GM12878 (cell line): ENCODE results near the gene SNX2. TPM values are rescaled to one million over a fixed set of nuclear protein-coding genes. Genes with fewer than 3 reads are reported as not detected.

ENCODE experiments used
- CBX3 ChIP-seq: fragments of 200-600 bp; sonication (generic); IDR thresholded peaks from 2 replicates; pipeline ENCODE4 v1.6.1; 2016; ENCODE audit warnings: low read depth, borderline replicate concordance
- EZH2 ChIP-seq: IDR thresholded peaks from 2 replicates; pipeline ENCODE4 v1.6.1; 2012; ENCODE audit warnings: low read depth, mild to moderate bottlenecking, control low read depth, inconsistent platforms, low read length, borderline replicate concordance; ENCODE audit not compliant: control insufficient read depth
- GABPA ChIP-seq: IDR thresholded peaks from 2 replicates; pipeline ENCODE4 v1.6.1; 2014; ENCODE audit warnings: antibody characterized with exemption, low read depth, mild to moderate bottlenecking, inconsistent platforms
- HDGF ChIP-seq: fragments of 450-650 bp; IDR thresholded peaks from 2 replicates; pipeline ENCODE4 v1.6.1; 2016; ENCODE audit warnings: antibody characterized with exemption
- MTA2 ChIP-seq: fragments of 450-650 bp; IDR thresholded peaks from 2 replicates; pipeline ENCODE4 v1.6.1; 2016; ENCODE audit warnings: low read depth, mild to moderate bottlenecking, moderate library complexity
- NFIC ChIP-seq: IDR thresholded peaks from 2 replicates; pipeline ENCODE4 v1.6.1; 2012; ENCODE audit warnings: low read depth, mild to moderate bottlenecking, inconsistent platforms, low read length, moderate library complexity
- NFYB ChIP-seq: IDR thresholded peaks from 2 replicates; pipeline ENCODE4 v1.6.1; 2011; ENCODE audit warnings: low read depth, mild to moderate bottlenecking, low read length, improper control_type of control experiment, moderate library complexity; ENCODE audit not compliant: insufficient read depth
- NR2C2 ChIP-seq: IDR thresholded peaks from 2 replicates; pipeline ENCODE4 v1.6.1; 2011; ENCODE audit warnings: borderline replicate concordance, low read depth; ENCODE audit not compliant: control insufficient read depth, insufficient read length
- PML ChIP-seq: IDR thresholded peaks from 2 replicates; pipeline ENCODE4 v1.6.1; 2012; ENCODE audit warnings: low read length, inconsistent platforms
- RUNX3 ChIP-seq: IDR thresholded peaks from 2 replicates; pipeline ENCODE4 v1.6.1; 2012; ENCODE audit warnings: low read length, inconsistent platforms
- SPI1 ChIP-seq: IDR thresholded peaks from 2 replicates; pipeline ENCODE4 v1.6.1; 2011; ENCODE audit warnings: low read depth, mild to moderate bottlenecking, low read length, moderate library complexity, borderline replicate concordance; ENCODE audit not compliant: insufficient read depth
- SREBF2 ChIP-seq: IDR thresholded peaks from 2 replicates; pipeline ENCODE4 v1.6.1; 2012; ENCODE audit warnings: mild to moderate bottlenecking, low read length
- STAT3 ChIP-seq: IDR thresholded peaks from 2 replicates; pipeline ENCODE4 v1.6.1; 2011; ENCODE audit warnings: low read depth, low read length, improper control_type of control experiment
- TAF1 ChIP-seq: IDR thresholded peaks from 2 replicates; pipeline ENCODE4 v1.6.1; 2011; ENCODE audit warnings: mild to moderate bottlenecking, low read depth, low read length, borderline replicate concordance
- YBX1 ChIP-seq: fragments of 450-650 bp; IDR thresholded peaks from 2 replicates; pipeline ENCODE4 v1.6.1; 2016; ENCODE audit warnings: antibody characterized with exemption
- ZNF217 ChIP-seq: fragments of 450-650 bp; IDR thresholded peaks from 2 replicates; pipeline ENCODE4 v1.6.1; 2017; ENCODE audit warnings: antibody characterized with exemption, mild to moderate bottlenecking
- ZNF622 ChIP-seq: fragments of 450-650 bp; IDR thresholded peaks from 2 replicates; pipeline ENCODE4 v1.6.1; 2017; ENCODE audit warnings: mild to moderate bottlenecking, inconsistent platforms
- polyA plus RNA-seq, 11 experiments: library from polyadenylated mRNA; depleted of rRNA in 4 of 11; unstranded in 6 of 11; stranded (reverse) in 5 of 11; fragments of >200 nt; fragmentation: Nextera tagmentation in 4 of 11; fragmentation: Illumina TruSeq in 1 of 11; extraction: Ambion mirVana in 4 of 11; extraction: Trizol in 1 of 11; gene quantifications; 1 replicate in 1 of 11; 2 replicates in 10 of 11; pipeline versions ENCODE4 v1.2.1 to v1.2.3, GENCODE V29; 2011 to 2016; ENCODE audit warnings: inconsistent platforms in 2 of 11, missing spikeins in 2 of 11, low read depth in 1 of 11
- total RNA-seq, 4 experiments: library from RNA; depleted of rRNA in 3 of 4; stranded (reverse); fragments of >200 nt in 3 of 4; fragmentation: Illumina TruSeq in 1 of 4; extraction: Trizol in 1 of 4; gene quantifications; 2 replicates each; pipeline versions ENCODE4 v1.2.1 to v1.2.3, GENCODE V29; 2013 to 2021
- TF ChIP-seq, protein P1 (sequence below): fragments of 450-650 bp; IDR thresholded peaks from 2 replicates; pipeline ENCODE4 v1.6.1; 2016; ENCODE audit warnings: mild to moderate bottlenecking
- TF ChIP-seq, protein P2 (sequence below): fragments of 450-650 bp; IDR thresholded peaks from 2 replicates; pipeline ENCODE4 v1.6.1; 2017; ENCODE audit warnings: antibody characterized with exemption, mild to moderate bottlenecking, moderate library complexity
- TF ChIP-seq, protein P3 (sequence below): IDR thresholded peaks from 2 replicates; pipeline ENCODE4 v1.6.1; 2012; ENCODE audit warnings: low read depth, low read length, improper control_type of control experiment
- TF ChIP-seq, protein P4 (sequence below): fragments of 450-650 bp; formaldehyde crosslinking; IDR thresholded peaks from 2 replicates; pipeline ENCODE4 v1.5.0; 2022; ENCODE audit warnings: mild to moderate bottlenecking, missing genetic modification characterization
- TF ChIP-seq, protein P5 (sequence below): IDR thresholded peaks from 2 replicates; pipeline ENCODE4 v1.6.1; 2012; ENCODE audit warnings: low read depth, low read length, improper control_type of control experiment

The SNX2 gene
- total and polyA plus RNA-seq, 10 of the 15 experiments (the other 5 are each of a cell fraction or from before 2014, with no cell fraction given), result 46.3 to 84.3 (median 63.0) TPM

DNA sequence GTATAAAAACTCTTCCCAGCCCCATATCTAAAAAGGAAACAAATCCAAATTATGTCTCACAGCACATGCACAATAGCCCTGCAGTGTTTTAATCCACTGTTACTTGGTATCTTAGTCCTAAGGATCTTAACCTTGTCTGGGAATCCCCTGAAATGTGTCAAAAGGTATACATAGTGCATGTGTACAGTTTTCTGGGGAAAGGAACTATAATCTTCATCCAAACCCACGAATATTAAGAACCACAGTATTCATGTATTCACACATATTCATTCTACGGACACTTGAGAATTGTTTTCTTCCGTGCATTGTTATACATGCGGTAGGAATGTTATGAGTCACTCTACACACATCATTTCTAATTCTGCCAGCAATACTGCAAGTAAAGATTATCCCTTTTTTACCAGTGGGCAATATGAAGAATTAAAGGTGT is 47.8 kb upstream of the SNX2 start (continued):
- no peak for TF ChIP-seq GABPA
- no peak for TF ChIP-seq ZNF622
- TF ChIP-seq STAT3, result no peak
- peak; percentile 83 for TF ChIP-seq RUNX3
- TF ChIP-seq, protein P1, sequence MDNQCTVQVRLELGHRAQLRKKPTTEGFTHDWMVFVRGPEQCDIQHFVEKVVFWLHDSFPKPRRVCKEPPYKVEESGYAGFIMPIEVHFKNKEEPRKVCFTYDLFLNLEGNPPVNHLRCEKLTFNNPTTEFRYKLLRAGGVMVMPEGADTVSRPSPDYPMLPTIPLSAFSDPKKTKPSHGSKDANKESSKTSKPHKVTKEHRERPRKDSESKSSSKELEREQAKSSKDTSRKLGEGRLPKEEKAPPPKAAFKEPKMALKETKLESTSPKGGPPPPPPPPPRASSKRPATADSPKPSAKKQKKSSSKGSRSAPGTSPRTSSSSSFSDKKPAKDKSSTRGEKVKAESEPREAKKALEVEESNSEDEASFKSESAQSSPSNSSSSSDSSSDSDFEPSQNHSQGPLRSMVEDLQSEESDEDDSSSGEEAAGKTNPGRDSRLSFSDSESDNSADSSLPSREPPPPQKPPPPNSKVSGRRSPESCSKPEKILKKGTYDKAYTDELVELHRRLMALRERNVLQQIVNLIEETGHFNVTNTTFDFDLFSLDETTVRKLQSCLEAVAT, result no peak
- TF ChIP-seq EZH2, result no peak
- no peak for TF ChIP-seq YBX1
- TF ChIP-seq NFYB, result no peak
- TF ChIP-seq, protein P2, sequence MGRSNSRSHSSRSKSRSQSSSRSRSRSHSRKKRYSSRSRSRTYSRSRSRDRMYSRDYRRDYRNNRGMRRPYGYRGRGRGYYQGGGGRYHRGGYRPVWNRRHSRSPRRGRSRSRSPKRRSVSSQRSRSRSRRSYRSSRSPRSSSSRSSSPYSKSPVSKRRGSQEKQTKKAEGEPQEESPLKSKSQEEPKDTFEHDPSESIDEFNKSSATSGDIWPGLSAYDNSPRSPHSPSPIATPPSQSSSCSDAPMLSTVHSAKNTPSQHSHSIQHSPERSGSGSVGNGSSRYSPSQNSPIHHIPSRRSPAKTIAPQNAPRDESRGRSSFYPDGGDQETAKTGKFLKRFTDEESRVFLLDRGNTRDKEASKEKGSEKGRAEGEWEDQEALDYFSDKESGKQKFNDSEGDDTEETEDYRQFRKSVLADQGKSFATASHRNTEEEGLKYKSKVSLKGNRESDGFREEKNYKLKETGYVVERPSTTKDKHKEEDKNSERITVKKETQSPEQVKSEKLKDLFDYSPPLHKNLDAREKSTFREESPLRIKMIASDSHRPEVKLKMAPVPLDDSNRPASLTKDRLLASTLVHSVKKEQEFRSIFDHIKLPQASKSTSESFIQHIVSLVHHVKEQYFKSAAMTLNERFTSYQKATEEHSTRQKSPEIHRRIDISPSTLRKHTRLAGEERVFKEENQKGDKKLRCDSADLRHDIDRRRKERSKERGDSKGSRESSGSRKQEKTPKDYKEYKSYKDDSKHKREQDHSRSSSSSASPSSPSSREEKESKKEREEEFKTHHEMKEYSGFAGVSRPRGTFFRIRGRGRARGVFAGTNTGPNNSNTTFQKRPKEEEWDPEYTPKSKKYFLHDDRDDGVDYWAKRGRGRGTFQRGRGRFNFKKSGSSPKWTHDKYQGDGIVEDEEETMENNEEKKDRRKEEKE, result no peak
- TF ChIP-seq, protein P3, sequence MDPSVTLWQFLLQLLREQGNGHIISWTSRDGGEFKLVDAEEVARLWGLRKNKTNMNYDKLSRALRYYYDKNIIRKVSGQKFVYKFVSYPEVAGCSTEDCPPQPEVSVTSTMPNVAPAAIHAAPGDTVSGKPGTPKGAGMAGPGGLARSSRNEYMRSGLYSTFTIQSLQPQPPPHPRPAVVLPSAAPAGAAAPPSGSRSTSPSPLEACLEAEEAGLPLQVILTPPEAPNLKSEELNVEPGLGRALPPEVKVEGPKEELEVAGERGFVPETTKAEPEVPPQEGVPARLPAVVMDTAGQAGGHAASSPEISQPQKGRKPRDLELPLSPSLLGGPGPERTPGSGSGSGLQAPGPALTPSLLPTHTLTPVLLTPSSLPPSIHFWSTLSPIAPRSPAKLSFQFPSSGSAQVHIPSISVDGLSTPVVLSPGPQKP, result no peak
- peak; percentile 64; the same call in 1 of the 2 replicates for TF ChIP-seq ZNF217
- no peak for TF ChIP-seq CBX3
- TF ChIP-seq HDGF, result no peak
- TF ChIP-seq SREBF2, result no peak
- TF ChIP-seq PML, result no peak
- TF ChIP-seq, protein P4, sequence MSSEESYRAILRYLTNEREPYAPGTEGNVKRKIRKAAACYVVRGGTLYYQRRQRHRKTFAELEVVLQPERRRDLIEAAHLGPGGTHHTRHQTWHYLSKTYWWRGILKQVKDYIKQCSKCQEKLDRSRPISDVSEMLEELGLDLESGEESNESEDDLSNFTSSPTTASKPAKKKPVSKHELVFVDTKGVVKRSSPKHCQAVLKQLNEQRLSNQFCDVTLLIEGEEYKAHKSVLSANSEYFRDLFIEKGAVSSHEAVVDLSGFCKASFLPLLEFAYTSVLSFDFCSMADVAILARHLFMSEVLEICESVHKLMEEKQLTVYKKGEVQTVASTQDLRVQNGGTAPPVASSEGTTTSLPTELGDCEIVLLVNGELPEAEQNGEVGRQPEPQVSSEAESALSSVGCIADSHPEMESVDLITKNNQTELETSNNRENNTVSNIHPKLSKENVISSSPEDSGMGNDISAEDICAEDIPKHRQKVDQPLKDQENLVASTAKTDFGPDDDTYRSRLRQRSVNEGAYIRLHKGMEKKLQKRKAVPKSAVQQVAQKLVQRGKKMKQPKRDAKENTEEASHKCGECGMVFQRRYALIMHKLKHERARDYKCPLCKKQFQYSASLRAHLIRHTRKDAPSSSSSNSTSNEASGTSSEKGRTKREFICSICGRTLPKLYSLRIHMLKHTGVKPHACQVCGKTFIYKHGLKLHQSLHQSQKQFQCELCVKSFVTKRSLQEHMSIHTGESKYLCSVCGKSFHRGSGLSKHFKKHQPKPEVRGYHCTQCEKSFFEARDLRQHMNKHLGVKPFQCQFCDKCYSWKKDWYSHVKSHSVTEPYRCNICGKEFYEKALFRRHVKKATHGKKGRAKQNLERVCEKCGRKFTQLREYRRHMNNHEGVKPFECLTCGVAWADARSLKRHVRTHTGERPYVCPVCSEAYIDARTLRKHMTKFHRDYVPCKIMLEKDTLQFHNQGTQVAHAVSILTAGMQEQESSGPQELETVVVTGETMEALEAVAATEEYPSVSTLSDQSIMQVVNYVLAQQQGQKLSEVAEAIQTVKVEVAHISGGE (CRISPR knock-in tag), result no peak
- no peak for TF ChIP-seq TAF1
- TF ChIP-seq NR2C2, result no peak
- no peak for TF ChIP-seq SPI1
- TF ChIP-seq MTA2, result peak; percentile 65; the same call in 1 of the 2 replicates
- TF ChIP-seq NFIC, result peak; percentile 84
- TF ChIP-seq, protein P5, sequence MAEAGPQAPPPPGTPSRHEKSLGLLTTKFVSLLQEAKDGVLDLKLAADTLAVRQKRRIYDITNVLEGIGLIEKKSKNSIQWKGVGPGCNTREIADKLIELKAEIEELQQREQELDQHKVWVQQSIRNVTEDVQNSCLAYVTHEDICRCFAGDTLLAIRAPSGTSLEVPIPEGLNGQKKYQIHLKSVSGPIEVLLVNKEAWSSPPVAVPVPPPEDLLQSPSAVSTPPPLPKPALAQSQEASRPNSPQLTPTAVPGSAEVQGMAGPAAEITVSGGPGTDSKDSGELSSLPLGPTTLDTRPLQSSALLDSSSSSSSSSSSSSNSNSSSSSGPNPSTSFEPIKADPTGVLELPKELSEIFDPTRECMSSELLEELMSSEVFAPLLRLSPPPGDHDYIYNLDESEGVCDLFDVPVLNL, result no peak
